Hematopoietic multipotent progenitor cell treated with erythropoietin and hydrocortisone succinate and interleukin-3 and kit ligand, for 6 days (in vitro differentiated cells): ENCODE measurements around the gene MLF2.
A peak's percentile ranks its signal among the peaks of the same experiment; 100 is the strongest.

Experiments used
- DNase-seq: peaks from one replicate; pipeline ENCODE4 v3.0.0-alpha.2; 2015

The MLF2 gene

GRCh38 chr12:6752921-6753771, at the start of gene MLF2:
Gene MLF2 (minus strand): TSS chr12:6753141. CDS start chr12:6752334, 807 bp downstream.
- DNase-seq: peak; percentile 98

- no peak for DNase-seq
Measured at GRCh38 chr12:6799147-6799546, 46.2 kb upstream of the MLF2 start.

- DNase-seq: no peak
Measured at GRCh38 chr12:6796576-6796975, 43.6 kb upstream of the MLF2 start.

- no peak for DNase-seq
Measured at GRCh38 chr12:6795088-6795487, 42.1 kb upstream of the MLF2 start.

GRCh38 chr12:6792522-6793201, 39.7 kb upstream of the MLF2 start:
- DNase-seq: peak; percentile 42

GRCh38 chr12:6791931-6792520, 39.1 kb upstream of the MLF2 start:
- no peak for DNase-seq

GRCh38 chr12:6790496-6791150, 37.7 kb upstream of the MLF2 start:
- peak; percentile 42 for DNase-seq

GRCh38 chr12:6788972-6789924, 36.3 kb upstream of the MLF2 start, which contains the start of gene CD4:
Gene CD4 (plus strand): TSS chr12:6789528. CDS start chr12:6800139, 10,611 bp downstream.
- peak; percentile 68 for DNase-seq

GRCh38 chr12:6787309-6787708, 34.4 kb upstream of the MLF2 start:
- DNase-seq: no peak

GRCh38 chr12:6786416-6787094, 33.6 kb upstream of the MLF2 start:
- no peak for DNase-seq

- DNase-seq: no peak
Measured at GRCh38 chr12:6784761-6785160, 31.8 kb upstream of the MLF2 start.

- no peak for DNase-seq
Measured at GRCh38 chr12:6784296-6784695, 31.4 kb upstream of the MLF2 start.

GRCh38 chr12:6783828-6784227, 30.9 kb upstream of the MLF2 start:
- DNase-seq: no peak

GRCh38 chr12:6782850-6783566, 30.1 kb upstream of the MLF2 start:
- DNase-seq: no peak

GRCh38 chr12:6782119-6782518, 29.2 kb upstream of the MLF2 start:
- DNase-seq: no peak

- DNase-seq: no peak
Measured at GRCh38 chr12:6780573-6780972, 27.6 kb upstream of the MLF2 start.

GRCh38 chr12:6779708-6780432, 26.9 kb upstream of the MLF2 start:
- no peak for DNase-seq

GRCh38 chr12:6778574-6779550, 25.9 kb upstream of the MLF2 start:
- peak; percentile 97 for DNase-seq

- no peak for DNase-seq
Measured at GRCh38 chr12:6778217-6778573, 25.3 kb upstream of the MLF2 start.
